Measurements from ENCODE around the gene NFYA.

Gene NFYA

DNA sequence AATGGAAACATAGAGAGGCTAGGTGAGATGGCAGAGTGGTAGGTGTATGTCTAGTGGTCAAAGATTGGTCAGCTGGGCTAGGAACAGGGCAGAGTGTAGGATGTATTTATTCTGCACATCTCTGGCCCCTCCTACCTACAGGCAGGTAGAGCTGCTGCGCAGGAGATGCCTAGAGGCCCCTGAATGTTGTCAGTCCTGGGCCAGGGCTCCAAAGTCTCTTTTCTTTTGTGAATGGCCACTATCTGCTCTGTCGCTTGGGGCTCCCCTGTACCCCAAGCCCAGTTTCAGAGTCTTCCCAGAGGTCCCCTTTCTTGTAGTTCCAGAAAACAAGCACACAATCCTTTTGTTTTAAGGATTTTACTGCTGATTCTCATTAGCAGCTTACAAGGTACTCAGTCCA is 25.5 kb upstream of the NFYA start:
- no peaks in the 10 kb centered on the region for H3K4me1 ChIP-seq (ENCODE audit: control insufficient read depth, insufficient read depth, low read length)
- no peaks in the 10 kb centered on the region for H3K36me3 ChIP-seq (ENCODE audit: control insufficient read depth, insufficient read depth, low read length)
- no peaks in the 10 kb centered on the region for H3K9me3 ChIP-seq (ENCODE audit: control insufficient read depth, insufficient read depth, low read length)
- H3K4me3 ChIP-seq (ENCODE audit: low read length): no peak overlapping the region
- H3K27me3 ChIP-seq (ENCODE audit: control insufficient read depth, insufficient read depth, low read length): no peaks in the 10 kb centered on the region
- WGBS (ENCODE audit: insufficient coverage, insufficient read length): no CpG with 5 or more reads among the region's 2 CpGs
- no peak overlapping the region for H3K27ac ChIP-seq (ENCODE audit: low read length)
- no peak for DNase-seq (ENCODE audit: low read depth, low spot score)

GRCh38 chr6:41047745-41048732 is 24.7 kb upstream of the NFYA start:
- no CpG with 5 or more reads among the region's 9 CpGs for WGBS (ENCODE audit: insufficient coverage, insufficient read length)
- Histone ChIP-seq H3K27me3 (ENCODE audit: control insufficient read depth, insufficient read depth, low read length) (no peaks in the 10 kb centered on the region), H3K4me3 (ENCODE audit: low read length) (no peak overlapping the region), H3K27ac (ENCODE audit: low read length) (no peak overlapping the region), H3K4me1 (ENCODE audit: control insufficient read depth, insufficient read depth, low read length) (no peaks in the 10 kb centered on the region), H3K36me3 (ENCODE audit: control insufficient read depth, insufficient read depth, low read length) (no peaks in the 10 kb centered on the region), H3K9me3 (ENCODE audit: control insufficient read depth, insufficient read depth, low read length) (no peaks in the 10 kb centered on the region)
- no peak for DNase-seq (ENCODE audit: low read depth, low spot score)

DNA sequence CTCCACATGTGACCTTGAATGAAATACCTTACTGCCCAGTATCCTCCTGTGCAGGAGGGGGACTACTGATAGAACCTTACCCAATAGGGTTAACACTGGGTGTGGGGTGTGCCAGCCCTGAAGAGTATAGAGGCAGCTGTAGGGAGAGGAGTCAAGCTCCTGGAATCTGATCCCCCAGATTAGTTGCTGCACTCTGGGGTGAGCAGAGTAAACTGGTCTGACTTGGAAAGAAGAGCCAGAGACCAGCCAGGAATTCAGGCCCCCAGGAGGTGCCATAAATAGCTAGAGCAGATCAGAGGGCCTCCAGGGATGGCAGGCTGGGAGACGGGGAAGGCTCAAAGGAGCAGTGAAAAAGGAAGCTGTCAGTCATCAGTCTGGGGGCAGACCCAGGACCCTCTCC is 23.3 kb upstream of the NFYA start:
- no CpG with 5 or more reads among the region's 1 CpG for WGBS (ENCODE audit: insufficient coverage, insufficient read length)
- Histone ChIP-seq H3K27ac (ENCODE audit: low read length) (no peak overlapping the region), H3K27me3 (ENCODE audit: control insufficient read depth, insufficient read depth, low read length) (no peaks in the 10 kb centered on the region), H3K36me3 (ENCODE audit: control insufficient read depth, insufficient read depth, low read length) (no peaks in the 10 kb centered on the region), H3K4me1 (ENCODE audit: control insufficient read depth, insufficient read depth, low read length) (no peaks in the 10 kb centered on the region), H3K4me3 (ENCODE audit: low read length) (no peak overlapping the region), H3K9me3 (ENCODE audit: control insufficient read depth, insufficient read depth, low read length) (no peaks in the 10 kb centered on the region)
- no peak for DNase-seq (ENCODE audit: low read depth, low spot score)

- Histone ChIP-seq H3K4me1 (ENCODE audit: control insufficient read depth, insufficient read depth, low read length) (no peaks in the 10 kb centered on the region), H3K4me3 (ENCODE audit: low read length) (no peak overlapping the region), H3K9me3 (ENCODE audit: control insufficient read depth, insufficient read depth, low read length) (no peaks in the 10 kb centered on the region), H3K27ac (ENCODE audit: low read length) (no peak overlapping the region), H3K36me3 (ENCODE audit: control insufficient read depth, insufficient read depth, low read length) (no peaks in the 10 kb centered on the region), H3K27me3 (ENCODE audit: control insufficient read depth, insufficient read depth, low read length) (no peaks in the 10 kb centered on the region)
- DNase-seq (ENCODE audit: low read depth, low spot score): no peak
- no CpG with 5 or more reads among the region's 7 CpGs for WGBS (ENCODE audit: insufficient coverage, insufficient read length)
Observed at GRCh38 chr6:41049955-41050354, 22.8 kb upstream of the NFYA start.

- Histone ChIP-seq H3K27me3 (ENCODE audit: control insufficient read depth, insufficient read depth, low read length) (no peaks in the 10 kb centered on the region), H3K36me3 (ENCODE audit: control insufficient read depth, insufficient read depth, low read length) (no peaks in the 10 kb centered on the region), H3K4me3 (ENCODE audit: low read length) (no peak overlapping the region), H3K4me1 (ENCODE audit: control insufficient read depth, insufficient read depth, low read length) (no peaks in the 10 kb centered on the region), H3K9me3 (ENCODE audit: control insufficient read depth, insufficient read depth, low read length) (no peaks in the 10 kb centered on the region), H3K27ac (ENCODE audit: low read length) (no peak overlapping the region)
- DNase-seq (ENCODE audit: low read depth, low spot score): no peak
- WGBS (ENCODE audit: insufficient coverage, insufficient read length): no CpG with 5 or more reads among the region's 3 CpGs
Observed at GRCh38 chr6:41050536-41050935, 22.2 kb upstream of the NFYA start.

DNA sequence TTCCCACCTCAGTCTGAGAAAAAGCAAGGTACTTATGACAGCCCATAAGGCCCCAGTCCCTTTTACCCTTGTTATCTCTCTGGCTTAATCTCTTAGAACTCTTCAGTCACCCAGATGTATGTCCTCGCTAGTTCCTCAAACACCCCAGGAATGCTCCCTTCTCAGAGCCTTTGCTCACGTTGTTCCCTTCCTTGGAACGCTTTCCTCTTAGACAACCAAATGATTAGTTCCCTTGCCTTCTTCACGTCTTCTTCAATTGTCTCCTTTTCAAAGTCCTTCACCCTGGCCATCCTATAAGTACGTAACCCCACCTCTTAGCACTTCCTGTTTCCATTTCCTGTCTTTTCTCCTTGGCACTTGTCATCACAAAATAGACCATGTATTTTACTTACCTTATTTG is 20.9 kb upstream of the NFYA start:
- Histone ChIP-seq H3K4me1 (ENCODE audit: control insufficient read depth, insufficient read depth, low read length) (no peaks in the 10 kb centered on the region), H3K9me3 (ENCODE audit: control insufficient read depth, insufficient read depth, low read length) (no peaks in the 10 kb centered on the region), H3K36me3 (ENCODE audit: control insufficient read depth, insufficient read depth, low read length) (no peaks in the 10 kb centered on the region), H3K27me3 (ENCODE audit: control insufficient read depth, insufficient read depth, low read length) (no peaks in the 10 kb centered on the region), H3K4me3 (ENCODE audit: low read length) (no peak overlapping the region), H3K27ac (ENCODE audit: low read length) (no peak overlapping the region)
- WGBS (ENCODE audit: insufficient coverage, insufficient read length): no CpG with 5 or more reads among the region's 5 CpGs
- no peak for DNase-seq (ENCODE audit: low read depth, low spot score)

DNA sequence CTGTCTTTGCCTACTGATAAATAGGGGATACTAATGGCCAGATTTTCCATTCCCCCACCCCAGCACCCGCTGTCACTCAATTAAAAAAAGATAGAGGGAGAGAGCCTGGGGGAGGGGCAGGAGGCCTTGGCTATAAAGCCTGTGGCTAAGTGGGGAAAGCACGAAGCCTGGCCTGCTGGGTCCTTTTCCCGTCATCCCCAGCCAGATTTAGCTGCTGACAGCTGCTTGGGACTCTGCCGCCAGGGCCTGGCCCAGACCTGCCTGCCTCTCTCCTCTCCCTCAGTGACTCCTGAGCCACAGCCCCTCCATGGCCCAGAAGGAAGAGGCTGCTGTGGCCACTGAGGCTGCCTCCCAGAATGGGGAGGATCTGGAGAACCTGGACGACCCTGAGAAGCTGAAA is 19.7 kb upstream of the NFYA start, which contains the start of gene APOBEC2:
Gene APOBEC2 (plus strand): TSS at position 162 of the 400 bp plus-strand sequence. CDS start 146 bp downstream, at position 308.
- DNase-seq (ENCODE audit: low read depth, low spot score): no peak
- WGBS (ENCODE audit: insufficient coverage, insufficient read length): no CpG with 5 or more reads among the region's 5 CpGs
- no peaks in the 10 kb centered on the region for H3K27me3 ChIP-seq (ENCODE audit: control insufficient read depth, insufficient read depth, low read length)
- no peak within 1 kb of the TSS for H3K27ac ChIP-seq (ENCODE audit: low read length)
- H3K4me3 ChIP-seq (ENCODE audit: low read length): no peak within 1 kb of the TSS
- no peaks in the 10 kb centered on the region for H3K4me1 ChIP-seq (ENCODE audit: control insufficient read depth, insufficient read depth, low read length)
- H3K36me3 ChIP-seq (ENCODE audit: control insufficient read depth, insufficient read depth, low read length): no peaks in the 10 kb centered on the region
- no peaks in the 10 kb centered on the region for H3K9me3 ChIP-seq (ENCODE audit: control insufficient read depth, insufficient read depth, low read length)

GRCh38 chr6:41054511-41054910 is 18.3 kb upstream of the NFYA start:
- H3K4me1 ChIP-seq (ENCODE audit: control insufficient read depth, insufficient read depth, low read length): no peaks in the 10 kb centered on the region
- no CpG with 5 or more reads among the region's 3 CpGs for WGBS (ENCODE audit: insufficient coverage, insufficient read length)
- no peak for DNase-seq (ENCODE audit: low read depth, low spot score)
- no peaks in the 10 kb centered on the region for H3K9me3 ChIP-seq (ENCODE audit: control insufficient read depth, insufficient read depth, low read length)
- H3K27ac ChIP-seq (ENCODE audit: low read length): no peak overlapping the region
- H3K36me3 ChIP-seq (ENCODE audit: control insufficient read depth, insufficient read depth, low read length): no peaks in the 10 kb centered on the region
- no peak overlapping the region for H3K4me3 ChIP-seq (ENCODE audit: low read length)
- H3K27me3 ChIP-seq (ENCODE audit: control insufficient read depth, insufficient read depth, low read length): no peaks in the 10 kb centered on the region

DNA sequence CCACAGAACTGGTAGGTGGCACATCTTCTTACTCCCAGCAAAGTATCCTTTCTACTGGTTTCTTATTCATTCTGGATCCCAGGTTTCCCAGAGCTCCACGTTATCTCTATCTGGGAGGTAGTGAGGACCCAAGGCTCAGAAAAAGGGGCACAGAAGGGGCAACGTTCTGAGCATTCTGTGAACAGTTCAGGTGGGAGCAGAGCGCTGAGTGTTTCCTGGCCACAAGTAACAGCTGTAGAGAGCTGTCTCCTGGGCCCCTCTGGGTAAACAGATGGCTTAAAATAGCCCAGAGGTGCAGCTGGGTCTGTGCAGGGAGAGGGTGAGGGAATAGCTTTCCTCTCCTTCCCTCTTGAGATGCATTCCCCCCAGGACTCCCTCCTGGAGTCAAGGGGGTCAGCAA is 17.6 kb upstream of the NFYA start:
- Histone ChIP-seq H3K4me1 (ENCODE audit: control insufficient read depth, insufficient read depth, low read length) (no peaks in the 10 kb centered on the region), H3K36me3 (ENCODE audit: control insufficient read depth, insufficient read depth, low read length) (no peaks in the 10 kb centered on the region), H3K27ac (ENCODE audit: low read length) (no peak overlapping the region), H3K4me3 (ENCODE audit: low read length) (no peak overlapping the region), H3K9me3 (ENCODE audit: control insufficient read depth, insufficient read depth, low read length) (no peaks in the 10 kb centered on the region), H3K27me3 (ENCODE audit: control insufficient read depth, insufficient read depth, low read length) (no peaks in the 10 kb centered on the region)
- no peak for DNase-seq (ENCODE audit: low read depth, low spot score)
- no CpG with 5 or more reads among the region's 3 CpGs for WGBS (ENCODE audit: insufficient coverage, insufficient read length)

GRCh38 chr6:41056768-41057490 is 15.8 kb upstream of the NFYA start:
- no peak for DNase-seq (ENCODE audit: low read depth, low spot score)
- no CpG with 5 or more reads among the region's 6 CpGs for WGBS (ENCODE audit: insufficient coverage, insufficient read length)
- Histone ChIP-seq H3K4me1 (ENCODE audit: control insufficient read depth, insufficient read depth, low read length) (no peaks in the 10 kb centered on the region), H3K4me3 (ENCODE audit: low read length) (no peak overlapping the region), H3K36me3 (ENCODE audit: control insufficient read depth, insufficient read depth, low read length) (no peaks in the 10 kb centered on the region), H3K9me3 (ENCODE audit: control insufficient read depth, insufficient read depth, low read length) (no peaks in the 10 kb centered on the region), H3K27me3 (ENCODE audit: control insufficient read depth, insufficient read depth, low read length) (no peaks in the 10 kb centered on the region), H3K27ac (ENCODE audit: low read length) (no peak overlapping the region)
